GM12878 (cell line): ENCODE data around the gene MYH9.

ENCODE experiments used
- ESRRA ChIP-seq: IDR thresholded peaks from 2 replicates; pipeline ENCODE4 v1.6.1; 2012; ENCODE audit warnings: mild to moderate bottlenecking, low read length, improper control_type of control experiment
- MEF2A ChIP-seq: IDR thresholded peaks from 2 replicates; pipeline ENCODE4 v1.6.1; 2011; ENCODE audit warnings: low read depth, mild to moderate bottlenecking, low read length, moderate library complexity; ENCODE audit not compliant: insufficient read depth
- ZNF24 ChIP-seq: fragments of 450-650 bp; IDR thresholded peaks from 2 replicates; pipeline ENCODE4 v1.6.1; 2017; ENCODE audit warnings: antibody characterized with exemption, mild to moderate bottlenecking
- TF ChIP-seq, protein P1 (sequence below), 3 experiments: IDR thresholded peaks in 2 of 3; conservative IDR thresholded peaks in 1 of 3; 2 replicates each; pipeline ENCODE4 v1.5.1; 2011; ENCODE audit warnings: low read depth in 3 of 3, low read length in 3 of 3, mild to moderate bottlenecking in 3 of 3, control low read depth in 2 of 3, moderate library complexity in 2 of 3, inconsistent platforms in 1 of 3, mixed read lengths in 1 of 3; ENCODE audit not compliant: control insufficient read depth in 2 of 3, insufficient read depth in 1 of 3; ENCODE audit errors: extremely low read depth in 1 of 3

DNA sequence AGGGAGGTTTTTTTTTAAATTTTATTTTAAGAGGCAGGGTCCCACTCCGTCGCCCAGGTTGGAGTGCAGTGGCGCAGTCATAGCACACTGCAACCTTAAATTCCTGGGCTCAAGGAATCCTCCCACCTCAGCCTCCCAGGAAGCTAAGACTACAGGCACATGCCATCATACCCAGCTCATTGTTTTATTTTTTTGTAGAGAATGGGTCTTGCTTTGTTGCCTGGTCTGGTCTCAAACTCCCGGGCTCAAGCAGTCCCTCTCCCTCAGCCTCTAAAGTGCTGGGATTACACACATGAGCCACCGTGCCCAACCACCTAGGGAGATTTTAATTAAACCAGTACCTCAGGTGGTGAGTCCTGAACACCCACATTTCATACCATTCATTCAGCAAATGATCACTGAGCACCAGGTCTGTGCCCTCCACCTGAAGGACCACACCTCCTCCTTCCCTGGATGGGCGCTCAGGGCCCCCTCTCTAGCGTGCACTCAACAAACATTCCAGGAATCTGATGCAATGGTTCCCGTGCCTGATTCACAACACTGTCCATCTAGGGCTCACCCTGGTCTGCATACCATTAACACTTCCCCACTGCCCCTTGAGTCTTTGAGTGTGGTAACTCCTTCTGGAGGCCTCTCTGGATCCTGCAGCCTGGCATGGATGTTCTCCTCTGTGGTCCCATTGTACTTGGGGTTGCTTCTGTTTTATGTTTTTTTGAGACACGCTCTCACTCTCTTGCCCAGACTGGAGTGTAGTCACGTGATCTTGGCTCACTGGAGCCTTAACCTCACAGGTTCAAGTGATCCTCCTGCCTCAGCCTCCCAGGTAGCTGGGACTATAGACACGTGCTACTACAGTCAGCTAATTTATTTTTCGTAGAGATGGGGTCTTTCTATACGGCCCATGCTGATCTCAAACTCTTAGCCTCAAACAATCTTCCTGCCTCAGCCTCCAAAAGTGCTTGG is 9.6 kb upstream of the MYH9 start:
- no peak for TF ChIP-seq ZNF24
- TF ChIP-seq, protein P1, sequence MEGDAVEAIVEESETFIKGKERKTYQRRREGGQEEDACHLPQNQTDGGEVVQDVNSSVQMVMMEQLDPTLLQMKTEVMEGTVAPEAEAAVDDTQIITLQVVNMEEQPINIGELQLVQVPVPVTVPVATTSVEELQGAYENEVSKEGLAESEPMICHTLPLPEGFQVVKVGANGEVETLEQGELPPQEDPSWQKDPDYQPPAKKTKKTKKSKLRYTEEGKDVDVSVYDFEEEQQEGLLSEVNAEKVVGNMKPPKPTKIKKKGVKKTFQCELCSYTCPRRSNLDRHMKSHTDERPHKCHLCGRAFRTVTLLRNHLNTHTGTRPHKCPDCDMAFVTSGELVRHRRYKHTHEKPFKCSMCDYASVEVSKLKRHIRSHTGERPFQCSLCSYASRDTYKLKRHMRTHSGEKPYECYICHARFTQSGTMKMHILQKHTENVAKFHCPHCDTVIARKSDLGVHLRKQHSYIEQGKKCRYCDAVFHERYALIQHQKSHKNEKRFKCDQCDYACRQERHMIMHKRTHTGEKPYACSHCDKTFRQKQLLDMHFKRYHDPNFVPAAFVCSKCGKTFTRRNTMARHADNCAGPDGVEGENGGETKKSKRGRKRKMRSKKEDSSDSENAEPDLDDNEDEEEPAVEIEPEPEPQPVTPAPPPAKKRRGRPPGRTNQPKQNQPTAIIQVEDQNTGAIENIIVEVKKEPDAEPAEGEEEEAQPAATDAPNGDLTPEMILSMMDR (IDR thresholded peaks at IDR 0.05 in 2 of 3, conservative IDR thresholded peaks at IDR 0.05 in 1 of 3; ENCODE audit: control insufficient read depth in 2 of 3, extremely low read depth in 1 of 3, insufficient read depth in 1 of 3, low read depth in 3 of 3, low read length in 3 of 3) = no peak
- TF ChIP-seq ESRRA = no peak
- TF ChIP-seq MEF2A = no peak
